ENCODE data around the gene MC1R.

The MC1R gene

GRCh38 chr16:89893642-89894548, 24.8 kb upstream of the MC1R start:
- peaks cover 89% of the 10 kb centered on the region for H3K36me3 ChIP-seq (ENCODE audit: insufficient read depth, low read length)
- no peaks in the 10 kb centered on the region for H3K4me1 ChIP-seq (ENCODE audit: insufficient read depth, low read length)
- no peak overlapping the region for H3K4me2 ChIP-seq (ENCODE audit: insufficient read depth, low read length)
- H4K20me1 ChIP-seq (ENCODE audit: insufficient read depth, low read length) = peaks cover 38% of the 10 kb centered on the region
- no peak for ATAC-seq (ENCODE audit: insufficient read depth, low read depth)
- H3K9me3 ChIP-seq (ENCODE audit: insufficient read depth, low read length, severe bottlenecking) = no peaks in the 10 kb centered on the region
- H3K27ac ChIP-seq (ENCODE audit: low read length) = no peak overlapping the region
- peaks cover 8% of the 10 kb centered on the region for H3K79me2 ChIP-seq (ENCODE audit: insufficient read depth, low read length)
- DNase-seq = no peak
- TF ChIP-seq EZH2 (IDR thresholded peaks at IDR 0.05; ENCODE audit: borderline replicate concordance, low read depth, low read length, severe bottlenecking) (no peak), CTCF (IDR thresholded peaks at IDR 0.05; ENCODE audit: borderline replicate concordance, extremely low read depth, low read length, poor library complexity, severe bottlenecking) (no peak)
- H2AFZ ChIP-seq (ENCODE audit: low read depth, low read length) = no peak overlapping the region
- no peak overlapping the region for H3K4me3 ChIP-seq (ENCODE audit: low read depth in 1 of 2, low read length in 2 of 2)
- no peaks in the 10 kb centered on the region for H3K27me3 ChIP-seq (ENCODE audit: insufficient read depth, low read length, poor library complexity)
- H3K9ac ChIP-seq (ENCODE audit: low read depth, low read length) = no peak overlapping the region

- H2AFZ ChIP-seq (ENCODE audit: low read depth, low read length) = no peak overlapping the region
- no peaks in the 10 kb centered on the region for H3K9me3 ChIP-seq (ENCODE audit: insufficient read depth, low read length, severe bottlenecking)
- H3K27me3 ChIP-seq (ENCODE audit: insufficient read depth, low read length, poor library complexity) = no peaks in the 10 kb centered on the region
- H3K79me2 ChIP-seq (ENCODE audit: insufficient read depth, low read length) = peaks cover 8% of the 10 kb centered on the region
- H4K20me1 ChIP-seq (ENCODE audit: insufficient read depth, low read length) = peaks cover 47% of the 10 kb centered on the region
- ATAC-seq (ENCODE audit: insufficient read depth, low read depth) = no peak
- DNase-seq = no peak
- H3K4me3 ChIP-seq (ENCODE audit: low read depth in 1 of 2, low read length in 2 of 2) = no peak overlapping the region
- H3K27ac ChIP-seq (ENCODE audit: low read length) = no peak overlapping the region
- no peaks in the 10 kb centered on the region for H3K4me1 ChIP-seq (ENCODE audit: insufficient read depth, low read length)
- H3K9ac ChIP-seq (ENCODE audit: low read depth, low read length) = no peak overlapping the region
- no peak for TF ChIP-seq EZH2 (IDR thresholded peaks at IDR 0.05; ENCODE audit: borderline replicate concordance, low read depth, low read length, severe bottlenecking)
- TF ChIP-seq CTCF (IDR thresholded peaks at IDR 0.05; ENCODE audit: borderline replicate concordance, extremely low read depth, low read length, poor library complexity, severe bottlenecking) = no peak
- no peak overlapping the region for H3K4me2 ChIP-seq (ENCODE audit: insufficient read depth, low read length)
- H3K36me3 ChIP-seq (ENCODE audit: insufficient read depth, low read length) = peaks cover 92% of the 10 kb centered on the region
Observed at GRCh38 chr16:89895482-89896250, 23.0 kb upstream of the MC1R start.

GRCh38 chr16:89897204-89897603, 21.5 kb upstream of the MC1R start:
- DNase-seq (no peak), ATAC-seq (ENCODE audit: insufficient read depth, low read depth) (no peak)
- Histone ChIP-seq H3K27ac (ENCODE audit: low read length) (no peak overlapping the region), H3K4me1 (ENCODE audit: insufficient read depth, low read length) (no peaks in the 10 kb centered on the region), H3K36me3 (ENCODE audit: insufficient read depth, low read length) (peaks cover 84% of the 10 kb centered on the region), H3K9ac (ENCODE audit: low read depth, low read length) (no peak overlapping the region), H4K20me1 (ENCODE audit: insufficient read depth, low read length) (peaks cover 40% of the 10 kb centered on the region), H2AFZ (ENCODE audit: low read depth, low read length) (no peak overlapping the region), H3K4me2 (ENCODE audit: insufficient read depth, low read length) (no peak overlapping the region), H3K9me3 (ENCODE audit: insufficient read depth, low read length, severe bottlenecking) (no peaks in the 10 kb centered on the region), H3K79me2 (ENCODE audit: insufficient read depth, low read length) (no peaks in the 10 kb centered on the region; the same call in 1 of the 2 replicates), H3K27me3 (ENCODE audit: insufficient read depth, low read length, poor library complexity) (no peaks in the 10 kb centered on the region), H3K4me3 (ENCODE audit: low read depth in 1 of 2, low read length in 2 of 2) (no peak overlapping the region)
- no peak for TF ChIP-seq CTCF (IDR thresholded peaks at IDR 0.05; ENCODE audit: borderline replicate concordance, extremely low read depth, low read length, poor library complexity, severe bottlenecking)
- no peak for TF ChIP-seq EZH2 (IDR thresholded peaks at IDR 0.05; ENCODE audit: borderline replicate concordance, low read depth, low read length, severe bottlenecking)

All from DND-41 (cell line).